HG02588 (cell line): Measurements from ENCODE around the gene TFIP11.

Experiments
- ATAC-seq: cut with Tn5 transposase; IDR thresholded peaks from one replicate; pipeline ENCODE4 v1.9.1; 2021; ENCODE audit warnings: mild to moderate bottlenecking, moderate library complexity; ENCODE audit not compliant: unreplicated experiment

Gene TFIP11

GRCh38 chr22:26512149-26512793, at the start of gene TFIP11:
Gene TFIP11, minus strand, starts transcription at chr22:26512473. Its CDS starts 2,201 bp downstream, at chr22:26510272.
- ATAC-seq: peak; percentile 92

- ATAC-seq: no peak
These were observed 49.6 kb upstream of the TFIP11 start for GRCh38 chr22:26561756-26562417.

DNA sequence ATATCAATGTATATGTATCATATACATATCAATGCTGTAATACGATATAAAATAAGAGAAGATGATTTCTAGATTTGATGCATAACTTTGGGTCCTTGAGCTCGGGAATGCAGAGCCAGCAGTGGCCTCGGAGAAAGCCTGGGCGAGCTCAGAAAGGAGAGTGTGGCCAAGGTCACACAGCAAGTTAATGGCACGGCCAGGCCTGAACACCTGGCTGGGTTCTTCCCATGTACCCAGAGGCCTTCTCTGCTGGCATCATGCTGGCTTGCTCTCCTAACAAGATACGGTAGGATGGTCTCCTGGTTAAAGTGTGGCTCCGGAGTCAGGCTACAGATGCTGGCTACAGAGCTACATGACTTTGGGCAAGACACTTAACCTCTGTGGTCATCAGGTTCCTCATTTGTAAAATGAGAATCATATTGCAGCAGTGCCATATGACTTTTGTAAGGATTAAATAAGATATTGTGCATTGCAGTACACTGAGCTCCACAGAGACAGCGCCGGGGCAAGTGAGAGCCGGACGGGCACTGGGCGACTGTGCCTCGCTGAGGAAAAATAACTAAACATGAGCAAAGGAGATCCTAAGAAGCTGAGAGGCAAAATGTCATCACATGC, 47.8 kb upstream of the TFIP11 start:
- no peak for ATAC-seq

DNA sequence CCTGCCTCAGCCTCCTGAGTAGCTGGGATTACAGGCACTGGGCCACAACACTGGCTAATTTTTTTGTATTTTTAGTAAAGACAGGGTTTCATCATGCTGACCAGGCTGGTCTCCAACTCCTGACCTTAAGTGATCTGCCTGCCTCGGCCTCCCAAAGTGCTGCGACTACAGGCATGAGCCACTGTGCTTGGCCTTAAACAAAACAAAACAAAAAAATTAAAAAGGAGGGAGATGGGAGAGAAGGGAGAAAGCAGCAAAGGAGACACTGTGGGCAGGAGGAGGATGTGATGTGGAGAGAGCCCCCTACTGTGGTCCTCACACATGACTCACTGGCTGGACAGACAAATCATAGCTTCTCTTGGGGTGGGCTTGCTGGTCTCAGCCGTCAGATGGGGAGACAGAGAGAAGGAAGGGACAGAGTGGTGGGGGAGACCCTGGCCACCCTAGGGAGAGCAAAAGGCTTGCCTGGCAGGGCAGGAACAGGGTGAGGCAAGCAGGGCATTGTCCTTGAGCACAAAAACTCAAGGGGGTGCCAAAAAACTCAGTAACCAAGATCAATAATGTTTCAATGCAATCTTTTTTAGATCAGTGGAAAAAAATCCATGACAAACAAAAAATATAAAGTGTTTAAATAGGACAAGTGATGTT, 46.1 kb upstream of the TFIP11 start:
- ATAC-seq: no peak

GRCh38 chr22:26556904-26557303, 44.6 kb upstream of the TFIP11 start:
- no peak for ATAC-seq

- no peak for ATAC-seq
These were observed 43.2 kb upstream of the TFIP11 start for GRCh38 chr22:26555478-26555877.

DNA sequence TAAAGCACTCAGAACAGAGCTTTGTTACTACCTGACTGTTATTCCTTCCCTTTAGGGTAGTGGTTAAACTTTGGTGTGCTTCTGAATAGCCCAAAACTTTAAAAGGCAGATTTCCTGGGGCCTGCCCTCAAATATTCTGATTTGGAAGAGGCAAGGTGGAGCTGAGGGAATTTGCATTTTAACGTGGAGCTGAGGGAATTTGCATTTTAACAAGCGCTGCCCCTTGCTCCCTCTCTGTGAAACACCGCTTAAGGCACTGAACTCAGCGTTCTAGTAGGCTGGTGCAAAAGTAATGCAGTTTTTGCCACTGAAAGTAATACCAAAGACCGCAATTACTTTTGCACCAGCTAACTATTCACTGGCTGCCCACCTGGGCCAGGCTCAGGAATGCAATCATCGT, 42.7 kb upstream of the TFIP11 start:
- no peak for ATAC-seq

DNA sequence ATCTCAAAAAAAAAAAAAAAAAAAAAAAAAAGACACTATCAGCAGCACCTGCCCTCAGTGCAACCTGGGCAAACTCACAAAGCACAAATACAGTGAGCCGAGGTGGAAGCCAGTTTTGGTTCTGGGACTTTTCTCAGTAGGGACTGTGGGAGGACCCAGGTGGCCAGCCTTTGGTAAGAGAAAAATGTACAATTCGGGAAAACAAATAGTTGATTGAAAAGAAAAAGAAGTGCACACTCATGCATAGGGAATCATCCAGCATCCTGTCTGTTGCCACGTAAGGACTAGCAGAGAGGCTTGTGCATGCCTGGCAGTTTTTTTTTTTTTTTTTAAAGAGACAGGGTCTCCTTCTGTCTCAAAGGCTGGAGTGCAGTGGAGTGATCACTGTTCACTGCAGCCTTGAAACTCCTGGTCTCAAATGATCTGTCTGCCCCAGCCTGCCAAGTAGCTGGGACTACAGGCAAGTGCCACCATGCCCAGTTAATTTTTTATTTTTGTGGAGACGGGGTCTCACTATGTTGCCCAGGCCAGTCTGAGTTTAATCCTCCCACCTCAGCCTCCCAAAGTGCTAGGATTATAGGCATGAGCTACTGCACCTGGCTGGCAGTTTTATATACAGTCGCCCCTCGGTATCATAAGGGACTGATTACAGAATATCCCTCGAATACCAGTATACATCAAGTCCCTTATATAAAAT, 40.9 kb upstream of the TFIP11 start:
- no peak for ATAC-seq

DNA sequence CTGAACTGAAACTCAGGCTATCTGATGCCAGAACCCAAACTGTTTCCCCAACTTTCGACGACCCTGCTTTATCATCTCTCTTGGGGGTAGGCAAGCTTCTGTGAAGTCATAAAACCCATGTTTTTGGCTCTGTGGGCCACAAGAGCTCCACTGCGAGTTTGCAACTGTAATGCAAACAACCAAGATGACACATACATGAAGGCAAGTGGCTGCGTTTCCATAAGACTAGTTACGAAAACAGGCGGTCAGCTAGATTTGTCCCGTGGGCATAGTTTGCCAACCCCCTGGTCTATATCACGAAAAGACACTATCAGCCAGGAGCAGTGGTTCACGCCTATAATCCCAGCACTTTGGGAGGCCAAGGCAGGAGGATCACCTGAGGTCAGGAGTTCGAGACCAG, 40.2 kb upstream of the TFIP11 start:
- no peak for ATAC-seq

- no peak for ATAC-seq
These were observed 39.3 kb upstream of the TFIP11 start for GRCh38 chr22:26551568-26551967.

GRCh38 chr22:26550498-26551033, 38.3 kb upstream of the TFIP11 start:
- no peak for ATAC-seq

- ATAC-seq: no peak
These were observed 37.7 kb upstream of the TFIP11 start for GRCh38 chr22:26549902-26550497.

DNA sequence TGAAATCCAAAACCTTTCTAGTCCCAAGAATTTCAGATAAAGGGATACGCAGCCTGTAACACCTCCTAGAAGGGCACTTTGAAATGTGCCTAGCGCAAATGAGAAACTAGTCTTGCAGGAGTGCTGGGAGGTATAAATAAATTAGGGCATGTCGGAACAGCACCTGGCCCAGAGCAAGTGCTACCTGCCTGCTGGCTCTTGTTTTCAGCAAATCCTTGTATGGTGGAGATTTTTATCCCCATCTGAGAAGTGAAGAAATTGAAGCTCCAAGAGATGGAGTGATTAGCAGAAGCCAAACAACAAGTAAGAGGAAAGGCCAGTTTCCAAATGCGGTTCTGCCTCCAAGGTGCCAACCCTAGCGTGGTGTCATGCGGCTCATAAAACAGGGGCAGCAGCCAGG, 36.7 kb upstream of the TFIP11 start:
- no peak for ATAC-seq

GRCh38 chr22:26548303-26548702, 36.0 kb upstream of the TFIP11 start:
- ATAC-seq: no peak

- no peak for ATAC-seq
These were observed 35.6 kb upstream of the TFIP11 start for GRCh38 chr22:26547837-26548236.

DNA sequence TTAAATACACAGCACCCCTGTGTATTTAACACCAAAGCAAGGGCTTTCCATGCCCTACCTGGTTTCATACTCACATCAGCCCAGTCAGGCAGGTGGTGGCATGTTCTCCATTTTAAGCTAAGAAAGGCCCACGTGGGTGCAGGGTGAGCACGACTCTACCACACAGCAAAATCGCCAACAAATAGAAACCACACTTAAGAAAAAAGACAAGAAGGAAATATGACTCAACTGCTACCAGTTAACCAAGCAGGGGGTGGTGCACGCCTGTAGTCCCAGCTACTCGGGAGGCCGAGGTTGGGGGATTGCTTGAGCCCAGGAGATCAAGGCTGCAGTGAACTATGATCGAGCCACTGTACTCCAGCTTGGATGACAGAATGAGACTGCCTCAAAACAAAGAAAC, 35.2 kb upstream of the TFIP11 start:
- ATAC-seq: no peak

GRCh38 chr22:26546282-26546681, 34.0 kb upstream of the TFIP11 start:
- ATAC-seq: no peak

- ATAC-seq: no peak
These were observed 33.6 kb upstream of the TFIP11 start for GRCh38 chr22:26545827-26546226.

DNA sequence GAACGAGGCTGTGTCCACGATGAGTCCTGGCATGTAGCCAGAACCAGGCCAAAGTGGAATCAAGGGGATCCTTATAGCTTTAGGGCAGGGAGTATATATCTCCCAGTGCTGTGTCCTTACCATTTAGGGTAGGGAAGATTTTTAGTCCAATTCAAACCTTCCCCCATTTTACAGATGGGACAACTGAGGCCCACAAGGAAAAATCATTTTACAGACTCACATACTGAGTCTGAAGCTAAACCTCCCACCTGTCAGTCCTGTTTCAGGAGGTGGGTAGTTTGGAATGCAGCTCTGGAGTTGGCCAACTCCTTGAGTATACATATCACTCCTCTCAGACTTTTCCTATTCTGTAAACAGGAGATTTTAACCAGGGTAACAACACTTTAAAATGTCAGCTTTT, 33.1 kb upstream of the TFIP11 start:
- ATAC-seq: no peak

GRCh38 chr22:26544489-26544888, 32.2 kb upstream of the TFIP11 start:
- ATAC-seq: no peak

GRCh38 chr22:26542831-26543230, 30.6 kb upstream of the TFIP11 start:
- ATAC-seq: no peak
